DOHH2 (cell line): Measurements from ENCODE around the gene EXOSC5.

Experiments used
- EZH2phosphoT487 ChIP-seq: fragments of 200-600 bp; sonication (generic); IDR thresholded peaks from 2 replicates; pipeline ENCODE4 v1.6.1; 2017; ENCODE audit warnings: borderline replicate concordance, mild to moderate bottlenecking, antibody characterized with exemption, low read length, moderate library complexity, mixed read lengths
- TF ChIP-seq, protein P1 (sequence below): fragments of 200-600 bp; sonication (generic); IDR thresholded peaks from one replicate; pipeline ENCODE4 v1.5.1; 2014; ENCODE audit warnings: antibody characterized with exemption, mild to moderate bottlenecking, low read depth, low read length; ENCODE audit not compliant: poor library complexity, severe bottlenecking

- TF ChIP-seq EZH2phosphoT487, result no peak
- TF ChIP-seq, protein P1, sequence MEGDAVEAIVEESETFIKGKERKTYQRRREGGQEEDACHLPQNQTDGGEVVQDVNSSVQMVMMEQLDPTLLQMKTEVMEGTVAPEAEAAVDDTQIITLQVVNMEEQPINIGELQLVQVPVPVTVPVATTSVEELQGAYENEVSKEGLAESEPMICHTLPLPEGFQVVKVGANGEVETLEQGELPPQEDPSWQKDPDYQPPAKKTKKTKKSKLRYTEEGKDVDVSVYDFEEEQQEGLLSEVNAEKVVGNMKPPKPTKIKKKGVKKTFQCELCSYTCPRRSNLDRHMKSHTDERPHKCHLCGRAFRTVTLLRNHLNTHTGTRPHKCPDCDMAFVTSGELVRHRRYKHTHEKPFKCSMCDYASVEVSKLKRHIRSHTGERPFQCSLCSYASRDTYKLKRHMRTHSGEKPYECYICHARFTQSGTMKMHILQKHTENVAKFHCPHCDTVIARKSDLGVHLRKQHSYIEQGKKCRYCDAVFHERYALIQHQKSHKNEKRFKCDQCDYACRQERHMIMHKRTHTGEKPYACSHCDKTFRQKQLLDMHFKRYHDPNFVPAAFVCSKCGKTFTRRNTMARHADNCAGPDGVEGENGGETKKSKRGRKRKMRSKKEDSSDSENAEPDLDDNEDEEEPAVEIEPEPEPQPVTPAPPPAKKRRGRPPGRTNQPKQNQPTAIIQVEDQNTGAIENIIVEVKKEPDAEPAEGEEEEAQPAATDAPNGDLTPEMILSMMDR, result no peak
Observed at GRCh38 chr19:41367848-41368301, 29.3 kb downstream of the EXOSC5 start.
